Testis (tissue), 2 donors: ENCODE measurements around the gene GLCE.

Experiments used
- CTCF ChIP-seq, 3 experiments: fragments of 450-650 bp in 2 of 3; fragments of 200-600 bp in 1 of 3; sonication (generic) in 1 of 3; IDR thresholded peaks; one replicate each; pipeline ENCODE4 v1.5.1; 2016 to 2019; ENCODE audit warnings: antibody characterized with exemption in 3 of 3, mild to moderate bottlenecking in 2 of 3, moderate library complexity in 1 of 3
- POLR2A ChIP-seq: fragments of 450-650 bp; IDR thresholded peaks from one replicate; pipeline ENCODE4 v1.6.1; 2017; ENCODE audit warnings: antibody characterized with exemption, mild to moderate bottlenecking, moderate library complexity

DNA sequence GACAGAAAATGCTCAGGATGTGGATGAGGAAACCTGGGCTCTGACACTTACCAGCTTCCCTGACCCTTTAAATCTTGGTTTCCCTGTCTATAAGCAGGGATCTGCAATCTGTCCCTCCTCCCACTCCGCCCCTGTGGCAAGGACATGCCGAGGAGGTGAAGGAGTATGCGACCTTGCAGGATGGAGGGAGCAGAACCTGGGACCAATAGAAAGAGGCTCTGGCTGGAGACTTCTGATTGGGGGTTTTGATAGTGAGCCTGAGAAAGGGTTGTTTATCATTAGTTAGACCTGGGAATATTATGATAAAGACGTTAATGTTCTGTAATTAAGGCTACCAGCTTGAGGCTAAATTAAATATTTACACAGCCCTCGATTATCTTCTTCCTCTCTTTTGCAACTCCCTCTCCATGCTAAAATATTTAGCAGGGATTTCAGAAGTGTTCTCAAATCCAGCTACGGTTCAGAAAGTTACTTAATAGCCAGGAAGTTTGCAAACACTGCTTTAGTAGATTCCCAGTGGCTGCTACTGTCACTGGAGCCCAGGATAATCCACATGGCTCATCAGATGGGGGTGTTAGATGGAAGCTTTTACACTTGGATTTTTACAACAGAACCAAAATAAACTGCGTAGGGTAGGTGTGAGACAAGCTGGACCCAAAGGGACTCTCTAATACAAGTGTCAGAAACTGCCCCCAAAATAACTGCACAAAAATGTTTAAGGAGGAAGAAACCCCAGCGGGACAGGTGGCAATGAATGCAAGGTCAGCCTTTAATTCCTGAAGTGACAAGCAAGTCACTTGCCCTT lies 129.1 kb downstream of the GLCE start:
- TF ChIP-seq POLR2A (no peak), CTCF (IDR thresholded peaks at IDR 0.05) (no peak)
